IMR-90 (cell line): ENCODE data around the gene SP9. TPM values are rescaled to one million over a fixed set of nuclear protein-coding genes. Genes with fewer than 3 reads are reported as not detected.

Source experiments
- ATAC-seq: fragments of 200-7000 bp; cut with Tn5 transposase; 2 replicates; pipeline ENCODE4 v1.9.1; 2020; ENCODE audit warnings: low read depth, mild to moderate bottlenecking, moderate library complexity
- BruUV-seq: library from RNA; stranded (reverse); fragments of 400-500 nt; replicated peaks from 2 replicates; lab custom pipeline; 2021; lab: Mats Ljungman, UMichigan
- CTCF ChIA-PET: fragments of 300-600 bp; formaldehyde crosslinking; extraction: SDS; loops from one replicate; lab custom pipeline; 2021; ENCODE audit warnings: antibody characterized with exemption; lab: Yijun Ruan, JAX
- POLR2A ChIA-PET: fragments of 300-600 bp; sonication (Branson Sonifier 250); formaldehyde crosslinking; loops from one replicate; lab custom pipeline; 2022; ENCODE audit warnings: antibody characterized with exemption; ENCODE audit not compliant: unreplicated experiment; lab: Charles Lee
- DNase-seq: peaks from one replicate; pipeline ENCODE4 v3.0.0; 2013
- H2AFZ ChIP-seq: replicated peaks from 2 replicates; pipeline ENCODE3; 2013; ENCODE audit warnings: low read length, mild to moderate bottlenecking; ENCODE audit not compliant: poor library complexity
- H2AK5ac ChIP-seq: 2 replicates; pipeline ENCODE4 v1.6.1; 2013; ENCODE audit warnings: low read depth, low read length, inconsistent platforms
- H2AK9ac ChIP-seq: replicated peaks from 2 replicates; pipeline ENCODE3; 2013; ENCODE audit warnings: mild to moderate bottlenecking, low read depth, low read length, moderate library complexity; ENCODE audit not compliant: poor library complexity
- H2BK120ac ChIP-seq: 2 replicates; pipeline ENCODE4 v1.6.1; 2013; ENCODE audit warnings: low read depth, low read length, inconsistent platforms
- H2BK15ac ChIP-seq: 3 replicates; pipeline ENCODE4 v1.6.1; 2013; ENCODE audit warnings: low read depth, low read length, inconsistent platforms
- H2BK20ac ChIP-seq: 2 replicates; pipeline ENCODE4 v1.6.1; 2013; ENCODE audit warnings: low read depth, mild to moderate bottlenecking, inconsistent platforms, low read length, moderate library complexity
- H2BK5ac ChIP-seq: 2 replicates; pipeline ENCODE4 v1.6.1; 2013; ENCODE audit warnings: mild to moderate bottlenecking, low read depth, low read length, inconsistent platforms; ENCODE audit not compliant: poor library complexity, severe bottlenecking
- H3K14ac ChIP-seq: replicated peaks from 2 replicates; pipeline ENCODE4 v1.6.1; 2013; ENCODE audit warnings: low read depth, low read length, inconsistent platforms
- H3K18ac ChIP-seq: 2 replicates; pipeline ENCODE4 v1.6.1; 2013; ENCODE audit warnings: low read depth, low read length, control low read depth
- H3K23ac ChIP-seq: 2 replicates; pipeline ENCODE4 v1.6.1; 2013; ENCODE audit warnings: low read depth, low read length, inconsistent platforms
- H3K27ac ChIP-seq: 2 replicates; pipeline ENCODE4 v1.5.1; 2013; ENCODE audit warnings: mild to moderate bottlenecking, control low read depth, low read length; ENCODE audit not compliant: insufficient read depth
- H3K27me3 ChIP-seq: 2 replicates; pipeline ENCODE4 v1.6.1; 2013; ENCODE audit warnings: low read length; ENCODE audit not compliant: control insufficient read depth, insufficient read depth
- H3K36me3 ChIP-seq: 2 replicates; pipeline ENCODE4 v1.6.1; 2013; ENCODE audit warnings: low read length, mixed read lengths; ENCODE audit not compliant: control insufficient read depth, insufficient read depth
- H3K4ac ChIP-seq: 2 replicates; pipeline ENCODE4 v1.6.1; 2013; ENCODE audit warnings: low read depth, low read length, inconsistent platforms
- H3K4me1 ChIP-seq: 2 replicates; pipeline ENCODE4 v1.6.1; 2013; ENCODE audit warnings: low read length, mixed read lengths; ENCODE audit not compliant: control insufficient read depth, insufficient read depth
- H3K4me2 ChIP-seq: 2 replicates; pipeline ENCODE4 v1.6.1; 2013; ENCODE audit warnings: low read depth, mild to moderate bottlenecking, control low read depth, low read length, moderate library complexity
- H3K4me3 ChIP-seq: 2 replicates; pipeline ENCODE4 v1.5.1; 2013; ENCODE audit warnings: low read depth, mild to moderate bottlenecking, control low read depth, low read length, moderate library complexity; ENCODE audit not compliant: insufficient read depth
- H3K56ac ChIP-seq: 2 replicates; pipeline ENCODE4 v1.6.1; 2013; ENCODE audit warnings: low read length, inconsistent platforms; ENCODE audit not compliant: insufficient read depth; ENCODE audit errors: extremely low read depth
- H3K79me1 ChIP-seq, 2 experiments: 2 replicates each; pipeline ENCODE4 v1.6.1; 2013; ENCODE audit warnings: low read length in 2 of 2, inconsistent platforms in 1 of 2, low read depth in 1 of 2
- H3K9ac ChIP-seq: 2 replicates; pipeline ENCODE4 v1.6.1; 2013; ENCODE audit warnings: low read depth, low read length, control low read depth
- H3K9me1 ChIP-seq: 2 replicates; pipeline ENCODE4 v1.6.1; 2013; ENCODE audit warnings: low read length, inconsistent platforms; ENCODE audit not compliant: insufficient read depth
- H3K9me3 ChIP-seq: 2 replicates; pipeline ENCODE4 v1.6.1; 2013; ENCODE audit warnings: low read length; ENCODE audit not compliant: control insufficient read depth, insufficient read depth
- H4K20me1 ChIP-seq: 2 replicates; pipeline ENCODE4 v1.6.1; 2013; ENCODE audit warnings: low read length, inconsistent platforms; ENCODE audit not compliant: insufficient read depth
- H4K5ac ChIP-seq: 2 replicates; pipeline ENCODE4 v1.6.1; 2013; ENCODE audit warnings: mild to moderate bottlenecking, low read depth, low read length, control low read depth
- H4K8ac ChIP-seq, 2 experiments: 2 replicates each; pipeline ENCODE4 v1.6.1; 2013; ENCODE audit warnings: low read depth in 2 of 2, low read length in 2 of 2, control low read depth in 1 of 2, inconsistent platforms in 1 of 2
- H4K91ac ChIP-seq: 2 replicates; pipeline ENCODE4 v1.6.1; 2013; ENCODE audit warnings: low read depth, low read length, inconsistent platforms; ENCODE audit not compliant: insufficient read depth
- POLR2A ChIP-seq: IDR thresholded peaks from 2 replicates; pipeline ENCODE4 v1.6.1; 2012; ENCODE audit warnings: mild to moderate bottlenecking, low read depth, low read length
- WGBS, 2 experiments: methylation state at CpG; one replicate each; pipeline versions ENCODE4 v1.1.5 to v1.1.7; 2013; ENCODE audit warnings: missing lambda C conversion rate in 2 of 2; ENCODE audit not compliant: insufficient read length in 1 of 2; ENCODE audit errors: extremely low coverage in 2 of 2; 5-methylcytosine and 5-hydroxymethylcytosine counted together
- dilution Hi-C: fragments of 300-500 bp; cut with HindIII; formaldehyde crosslinking; loops from one replicate; pipeline ENCODE4 v1.14.3; 2018; ENCODE audit warnings: low sequenced_read_pairs; ENCODE audit not compliant: unreplicated experiment
- in situ Hi-C: fragments of 300-500 bp; cut with MboI; formaldehyde crosslinking; loops from 3 replicates; pipeline ENCODE4 v1.14.3; 2019; ENCODE audit warnings: low sequenced_read_pairs, inconsistent platforms, mixed read lengths
- intact Hi-C: fragments of 100-400 bp; cut with micrococcal nuclease; formaldehyde crosslinking; loops from 2 replicates; pipeline ENCODE4 v1.10.0; 2022
- polyA plus RNA-seq, 3 experiments: library from polyadenylated mRNA; depleted of rRNA; stranded (reverse); fragments of >200 nt; gene quantifications; 2 replicates each; pipeline ENCODE4 v1.2.3, GENCODE V29; 2012; ENCODE audit warnings: low replicate concordance in 1 of 3
- total RNA-seq: library from RNA; depleted of rRNA; stranded (reverse); fragments of >200 nt; gene quantifications from 2 replicates; pipeline ENCODE4 v1.2.3, GENCODE V29; 2012

Gene SP9
- total and polyA plus RNA-seq, 2 of the 4 experiments (the other 2 are of a cell fraction) = not detected

GRCh38 chr2:174331595-174332216 lies 3.0 kb upstream of the SP9 start:
- ATAC-seq (no peak), DNase-seq (no peak)
- no peak overlapping the region for H3K4me2 ChIP-seq
- peaks cover 98% of the 10 kb centered on the region for H3K27me3 ChIP-seq
- H3K4me1 ChIP-seq = peaks cover 9% of the 10 kb centered on the region
- H3K18ac ChIP-seq = no peak overlapping the region
- no peak overlapping the region for H2BK120ac ChIP-seq
- H2BK15ac ChIP-seq = no peak overlapping the region
- H4K8ac ChIP-seq = no peak overlapping the region
- H3K27ac ChIP-seq = no peak overlapping the region
- H3K56ac ChIP-seq = no peak overlapping the region
- H3K9ac ChIP-seq = no peak overlapping the region
- intact Hi-C loops = no loop called here
- H3K4me3 ChIP-seq = no peak overlapping the region
- H2BK5ac ChIP-seq = no peak overlapping the region
- ChIA-PET CTCF (interaction anchor here (0.9 kb wide), 1 partner anchor 10 kb away, joined by 3 read pairs; no protein-coding TSS in a partner anchor), POLR2A (no interaction called here)
- H3K36me3 ChIP-seq = no peaks in the 10 kb centered on the region
- no peak overlapping the region for H3K4ac ChIP-seq
- peaks cover 19% of the 10 kb centered on the region; the same call in 1 of the 2 replicates for H4K20me1 ChIP-seq
- peaks cover 11% of the 10 kb centered on the region; the same call in 1 of the 2 replicates for H3K9me3 ChIP-seq
- H4K5ac ChIP-seq = no peak overlapping the region
- no peak overlapping the region for H3K23ac ChIP-seq
- whole genome bisulfite sequencing, 2 experiments = 0% methylated on average over 2 of the region's 11 CpGs; no CpG with 5 or more reads in 1 of the 2 experiments
- H4K91ac ChIP-seq = no peak overlapping the region
- H3K14ac ChIP-seq = no peak overlapping the region
- no TSS peak for BruUV-seq
- no peak overlapping the region for H2AFZ ChIP-seq
- in situ Hi-C loops = loop anchor here (25.0 kb wide), 2 partner anchors 744 to 1519 kb away; no protein-coding TSS in a partner anchor
- no peak overlapping the region for H2BK20ac ChIP-seq
- no peaks in the 10 kb centered on the region for H3K79me1 ChIP-seq
- dilution Hi-C loops = no loop called here
- no peaks in the 10 kb centered on the region for H3K9me1 ChIP-seq
- no peak overlapping the region for H2AK9ac ChIP-seq
- TF ChIP-seq POLR2A = no peak
- no peak overlapping the region for H2AK5ac ChIP-seq
